ENCODE data around the gene OSGEP. TPM values are rescaled to one million over a fixed set of nuclear protein-coding genes. Genes with fewer than 3 reads are reported as not detected.

OSGEP gene
- total and polyA plus RNA-seq, 2 of the 13 experiments (the other 11 are each of a cell fraction or from before 2014, with no cell fraction given) = 39.7 to 41.1 TPM

- TF ChIP-seq, protein P1, sequence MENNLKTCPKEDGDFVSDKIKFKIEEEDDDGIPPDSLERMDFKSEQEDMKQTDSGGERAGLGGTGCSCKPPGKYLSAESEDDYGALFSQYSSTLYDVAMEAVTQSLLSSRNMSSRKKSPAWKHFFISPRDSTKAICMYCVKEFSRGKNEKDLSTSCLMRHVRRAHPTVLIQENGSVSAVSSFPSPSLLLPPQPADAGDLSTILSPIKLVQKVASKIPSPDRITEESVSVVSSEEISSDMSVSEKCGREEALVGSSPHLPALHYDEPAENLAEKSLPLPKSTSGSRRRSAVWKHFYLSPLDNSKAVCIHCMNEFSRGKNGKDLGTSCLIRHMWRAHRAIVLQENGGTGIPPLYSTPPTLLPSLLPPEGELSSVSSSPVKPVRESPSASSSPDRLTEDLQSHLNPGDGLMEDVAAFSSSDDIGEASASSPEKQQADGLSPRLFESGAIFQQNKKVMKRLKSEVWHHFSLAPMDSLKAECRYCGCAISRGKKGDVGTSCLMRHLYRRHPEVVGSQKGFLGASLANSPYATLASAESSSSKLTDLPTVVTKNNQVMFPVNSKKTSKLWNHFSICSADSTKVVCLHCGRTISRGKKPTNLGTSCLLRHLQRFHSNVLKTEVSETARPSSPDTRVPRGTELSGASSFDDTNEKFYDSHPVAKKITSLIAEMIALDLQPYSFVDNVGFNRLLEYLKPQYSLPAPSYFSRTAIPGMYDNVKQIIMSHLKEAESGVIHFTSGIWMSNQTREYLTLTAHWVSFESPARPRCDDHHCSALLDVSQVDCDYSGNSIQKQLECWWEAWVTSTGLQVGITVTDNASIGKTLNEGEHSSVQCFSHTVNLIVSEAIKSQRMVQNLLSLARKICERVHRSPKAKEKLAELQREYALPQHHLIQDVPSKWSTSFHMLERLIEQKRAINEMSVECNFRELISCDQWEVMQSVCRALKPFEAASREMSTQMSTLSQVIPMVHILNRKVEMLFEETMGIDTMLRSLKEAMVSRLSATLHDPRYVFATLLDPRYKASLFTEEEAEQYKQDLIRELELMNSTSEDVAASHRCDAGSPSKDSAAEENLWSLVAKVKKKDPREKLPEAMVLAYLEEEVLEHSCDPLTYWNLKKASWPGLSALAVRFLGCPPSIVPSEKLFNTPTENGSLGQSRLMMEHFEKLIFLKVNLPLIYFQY (CRISPR knock-in tag; IDR thresholded peaks at IDR 0.05; ENCODE audit: borderline replicate concordance) = 0 out of 2 replicates have a peak, but pooled peaks have one; percentile 12
- TF ChIP-seq, protein P2, sequence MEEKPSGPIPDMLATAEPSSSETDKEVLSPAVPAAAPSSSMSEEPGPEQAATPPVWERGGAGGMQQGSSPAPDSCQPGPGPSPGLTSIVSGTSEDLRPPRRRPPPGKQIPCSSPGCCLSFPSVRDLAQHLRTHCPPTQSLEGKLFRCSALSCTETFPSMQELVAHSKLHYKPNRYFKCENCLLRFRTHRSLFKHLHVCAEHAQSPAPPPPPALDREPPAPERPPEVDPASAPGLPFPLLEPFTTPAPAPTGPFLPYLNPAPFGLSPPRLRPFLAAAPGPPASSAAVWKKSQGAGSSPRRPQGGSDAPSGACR (CRISPR knock-in tag; IDR thresholded peaks at IDR 0.05) = 0 out of 2 replicates have a peak, but pooled peaks have one; percentile 68
- TF ChIP-seq SMAD9 (CRISPR knock-in tag; IDR thresholded peaks at IDR 0.05) = no peak; the same call in 1 of the 2 replicates
- TF ChIP-seq ZNF501 (CRISPR knock-in tag; IDR thresholded peaks at IDR 0.05) = peak; percentile 94
- TF ChIP-seq SNRNP70 (IDR thresholded peaks at IDR 0.05; ENCODE audit: low read depth, low read length) = no peak
- no peak for TF ChIP-seq ZNF674 (CRISPR knock-in tag; IDR thresholded peaks at IDR 0.05; ENCODE audit: low read depth)
- TF ChIP-seq ZNF746 (CRISPR knock-in tag; IDR thresholded peaks at IDR 0.05) = peak; percentile 72
- TF ChIP-seq, protein P3, sequence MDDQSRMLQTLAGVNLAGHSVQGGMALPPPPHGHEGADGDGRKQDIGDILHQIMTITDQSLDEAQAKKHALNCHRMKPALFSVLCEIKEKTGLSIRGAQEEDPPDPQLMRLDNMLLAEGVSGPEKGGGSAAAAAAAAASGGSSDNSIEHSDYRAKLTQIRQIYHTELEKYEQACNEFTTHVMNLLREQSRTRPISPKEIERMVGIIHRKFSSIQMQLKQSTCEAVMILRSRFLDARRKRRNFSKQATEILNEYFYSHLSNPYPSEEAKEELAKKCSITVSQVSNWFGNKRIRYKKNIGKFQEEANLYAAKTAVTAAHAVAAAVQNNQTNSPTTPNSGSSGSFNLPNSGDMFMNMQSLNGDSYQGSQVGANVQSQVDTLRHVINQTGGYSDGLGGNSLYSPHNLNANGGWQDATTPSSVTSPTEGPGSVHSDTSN (CRISPR knock-in tag; IDR thresholded peaks at IDR 0.05; ENCODE audit: borderline replicate concordance) = peak; percentile 73; the same call in 1 of the 2 replicates
- TF ChIP-seq ZKSCAN8 (CRISPR knock-in tag; IDR thresholded peaks at IDR 0.05; ENCODE audit: borderline replicate concordance) = peak; percentile 59
- no peak; the same call in 1 of the 2 replicates for TF ChIP-seq ZNF138 (CRISPR knock-in tag; IDR thresholded peaks at IDR 0.05; ENCODE audit: low read depth)
- no peak for TF ChIP-seq NR1H2 (CRISPR knock-in tag; IDR thresholded peaks at IDR 0.05; ENCODE audit: borderline replicate concordance, low read depth)
- peak; percentile 91 for TF ChIP-seq PAX8 (CRISPR knock-in tag; IDR thresholded peaks at IDR 0.05; ENCODE audit: borderline replicate concordance)
Observed at GRCh38 chr14:20454516-20455354, at the start of gene OSGEP, which contains the start of gene APEX1 (continued).
